ENCODE results near the gene CEP350. TPM values are rescaled to one million over a fixed set of nuclear protein-coding genes. Genes with fewer than 3 reads are reported as not detected.
"Not testable (repeated sequence)": the region's sequence is repeated elsewhere in the genome, so short reads cannot be mapped to it uniquely, and the experiment has no call there.

CEP350 gene
- polyA plus RNA-seq, 2 of the 4 experiments (the other 2 are of a cell fraction), result 6.4 to 22.6 TPM

DNA sequence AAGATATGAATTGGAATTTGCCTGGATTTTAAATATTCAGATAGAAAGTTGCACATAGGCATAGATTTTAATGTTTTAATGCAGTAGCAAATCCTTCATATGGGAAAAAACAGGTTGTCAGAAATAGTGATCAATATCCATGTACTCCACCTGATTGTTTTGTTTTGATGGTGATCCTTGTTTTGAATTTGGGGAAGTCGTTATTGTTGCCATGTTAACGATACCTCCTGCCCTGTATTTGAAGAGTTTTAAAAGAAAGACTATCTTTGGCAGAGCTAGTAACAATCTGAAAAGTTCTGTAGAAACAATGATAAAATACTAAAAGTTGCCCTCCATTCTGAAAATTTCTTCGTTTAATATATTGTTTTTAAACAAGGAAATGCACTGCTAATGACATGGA lies 1.1 kb downstream of the CEP350 start:
- CTCF ChIA-PET, result interaction anchor here (1.1 to 1.3 kb wide), 3 partner anchors 13 to 224 kb away, joined by 3 read pairs; no protein-coding TSS in a partner anchor
- TF ChIP-seq ZNF302 (CRISPR knock-in tag; IDR thresholded peaks at IDR 0.05), result no peak
- no peak for TF ChIP-seq GATA3 (IDR thresholded peaks at IDR 0.05; ENCODE audit: borderline replicate concordance)
- TF ChIP-seq, protein P1, sequence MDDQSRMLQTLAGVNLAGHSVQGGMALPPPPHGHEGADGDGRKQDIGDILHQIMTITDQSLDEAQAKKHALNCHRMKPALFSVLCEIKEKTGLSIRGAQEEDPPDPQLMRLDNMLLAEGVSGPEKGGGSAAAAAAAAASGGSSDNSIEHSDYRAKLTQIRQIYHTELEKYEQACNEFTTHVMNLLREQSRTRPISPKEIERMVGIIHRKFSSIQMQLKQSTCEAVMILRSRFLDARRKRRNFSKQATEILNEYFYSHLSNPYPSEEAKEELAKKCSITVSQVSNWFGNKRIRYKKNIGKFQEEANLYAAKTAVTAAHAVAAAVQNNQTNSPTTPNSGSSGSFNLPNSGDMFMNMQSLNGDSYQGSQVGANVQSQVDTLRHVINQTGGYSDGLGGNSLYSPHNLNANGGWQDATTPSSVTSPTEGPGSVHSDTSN (IDR thresholded peaks at IDR 0.05), result no peak
- TF ChIP-seq, protein P2, sequence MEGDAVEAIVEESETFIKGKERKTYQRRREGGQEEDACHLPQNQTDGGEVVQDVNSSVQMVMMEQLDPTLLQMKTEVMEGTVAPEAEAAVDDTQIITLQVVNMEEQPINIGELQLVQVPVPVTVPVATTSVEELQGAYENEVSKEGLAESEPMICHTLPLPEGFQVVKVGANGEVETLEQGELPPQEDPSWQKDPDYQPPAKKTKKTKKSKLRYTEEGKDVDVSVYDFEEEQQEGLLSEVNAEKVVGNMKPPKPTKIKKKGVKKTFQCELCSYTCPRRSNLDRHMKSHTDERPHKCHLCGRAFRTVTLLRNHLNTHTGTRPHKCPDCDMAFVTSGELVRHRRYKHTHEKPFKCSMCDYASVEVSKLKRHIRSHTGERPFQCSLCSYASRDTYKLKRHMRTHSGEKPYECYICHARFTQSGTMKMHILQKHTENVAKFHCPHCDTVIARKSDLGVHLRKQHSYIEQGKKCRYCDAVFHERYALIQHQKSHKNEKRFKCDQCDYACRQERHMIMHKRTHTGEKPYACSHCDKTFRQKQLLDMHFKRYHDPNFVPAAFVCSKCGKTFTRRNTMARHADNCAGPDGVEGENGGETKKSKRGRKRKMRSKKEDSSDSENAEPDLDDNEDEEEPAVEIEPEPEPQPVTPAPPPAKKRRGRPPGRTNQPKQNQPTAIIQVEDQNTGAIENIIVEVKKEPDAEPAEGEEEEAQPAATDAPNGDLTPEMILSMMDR (IDR thresholded peaks at IDR 0.05), result no peak
- no peak for TF ChIP-seq HEYL (CRISPR knock-in tag; IDR thresholded peaks at IDR 0.05)
- TF ChIP-seq, protein P3, sequence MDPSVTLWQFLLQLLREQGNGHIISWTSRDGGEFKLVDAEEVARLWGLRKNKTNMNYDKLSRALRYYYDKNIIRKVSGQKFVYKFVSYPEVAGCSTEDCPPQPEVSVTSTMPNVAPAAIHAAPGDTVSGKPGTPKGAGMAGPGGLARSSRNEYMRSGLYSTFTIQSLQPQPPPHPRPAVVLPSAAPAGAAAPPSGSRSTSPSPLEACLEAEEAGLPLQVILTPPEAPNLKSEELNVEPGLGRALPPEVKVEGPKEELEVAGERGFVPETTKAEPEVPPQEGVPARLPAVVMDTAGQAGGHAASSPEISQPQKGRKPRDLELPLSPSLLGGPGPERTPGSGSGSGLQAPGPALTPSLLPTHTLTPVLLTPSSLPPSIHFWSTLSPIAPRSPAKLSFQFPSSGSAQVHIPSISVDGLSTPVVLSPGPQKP (IDR thresholded peaks at IDR 0.05; ENCODE audit: low read depth, low read length), result no peak
- no peak for TF ChIP-seq KDM5A (IDR thresholded peaks at IDR 0.05)
- TF ChIP-seq POLR2A (IDR thresholded peaks at IDR 0.05; ENCODE audit: low read length), result no peak
- no peak for TF ChIP-seq HOXA7 (CRISPR knock-in tag; IDR thresholded peaks at IDR 0.05)
- no peak for TF ChIP-seq NFE2L2 (conservative IDR thresholded peaks at IDR 0.05; ENCODE audit: low read length)
- no peak for TF ChIP-seq RFX5 (IDR thresholded peaks at IDR 0.05)
- no peak for TF ChIP-seq MYC (IDR thresholded peaks at IDR 0.05; ENCODE audit: borderline replicate concordance, low read length)
- TF ChIP-seq PHF8 (IDR thresholded peaks at IDR 0.05; ENCODE audit: borderline replicate concordance, low read depth), result no peak
- TF ChIP-seq EHMT2 (IDR thresholded peaks at IDR 0.05; ENCODE audit: low read depth), result no peak
- H3K9me3 ChIP-seq, result no peaks in the 10 kb centered on the region
- ATAC-seq, result no peak
- H3K4me3 ChIP-seq, result peak overlapping the region; percentile 68
- peak overlapping the region; percentile 86 for H3K4me2 ChIP-seq
- POLR2A ChIA-PET, result interaction anchor here (3.7 kb wide), 1 partner anchor 73 kb away, joined by 28 read pairs; the partner anchor contains the start of gene TOR1AIP1
- no peak for FAIRE-seq
- no peak for DNase-seq (ENCODE audit: low read depth in 1 of 2, low spot score in 1 of 2)
- WGBS (ENCODE audit: missing lambda C conversion rate), result under 1% methylated on average over 3 of the region's 3 CpGs
- H3K27ac ChIP-seq, result peak overlapping the region; percentile 79 to 97; a peak in 4 of 6 replicates
- peaks cover 17% of the 10 kb centered on the region for H3K4me1 ChIP-seq

DNA sequence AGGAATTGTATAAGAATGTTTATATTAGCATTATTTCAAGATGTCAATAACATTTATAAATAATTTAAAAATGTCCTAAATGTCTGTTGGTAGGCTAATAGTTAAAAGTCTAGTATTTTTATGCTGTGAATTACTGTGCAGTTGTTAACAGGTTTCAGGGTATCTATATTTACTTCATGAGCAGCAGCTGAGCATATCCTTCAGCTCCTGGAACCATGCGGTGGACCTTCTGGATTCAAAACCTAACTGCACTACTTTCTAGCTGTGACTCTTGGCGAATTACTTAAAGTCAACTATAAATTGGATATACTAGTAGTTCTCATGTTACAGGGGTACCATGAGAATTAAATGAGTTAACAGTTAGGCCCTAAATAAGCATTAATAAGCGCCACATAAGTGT lies 3.7 kb downstream of the CEP350 start:
- H3K4me3 ChIP-seq, result no peak overlapping the region
- H3K27ac ChIP-seq, result no peak overlapping the region
- DNase-seq (ENCODE audit: low read depth in 1 of 2, low spot score in 1 of 2), result no peak
- 93% methylated on average over 3 of the region's 3 CpGs for WGBS (ENCODE audit: missing lambda C conversion rate)
- peaks cover 15% of the 10 kb centered on the region for H3K4me1 ChIP-seq
- no peaks in the 10 kb centered on the region for H3K9me3 ChIP-seq
- no peak overlapping the region for H3K4me2 ChIP-seq
- ATAC-seq, result no peak
- no peak for FAIRE-seq
- TF ChIP-seq FOSB (CRISPR knock-in tag; IDR thresholded peaks at IDR 0.05), result no peak
- TF ChIP-seq, protein P4, sequence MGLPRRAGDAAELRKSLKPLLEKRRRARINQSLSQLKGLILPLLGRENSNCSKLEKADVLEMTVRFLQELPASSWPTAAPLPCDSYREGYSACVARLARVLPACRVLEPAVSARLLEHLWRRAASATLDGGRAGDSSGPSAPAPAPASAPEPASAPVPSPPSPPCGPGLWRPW (IDR thresholded peaks at IDR 0.05), result no peak
- no peak for TF ChIP-seq BHLHE40 (IDR thresholded peaks at IDR 0.05; ENCODE audit: low read depth, low read length)
- no peak for TF ChIP-seq MAZ (IDR thresholded peaks at IDR 0.05; ENCODE audit: borderline replicate concordance, low read depth, low read length)
- TF ChIP-seq MAFK (IDR thresholded peaks at IDR 0.05; ENCODE audit: partially characterized antibody), result no peak
- no peak for TF ChIP-seq JUN (IDR thresholded peaks at IDR 0.05)
- TF ChIP-seq, protein P5, sequence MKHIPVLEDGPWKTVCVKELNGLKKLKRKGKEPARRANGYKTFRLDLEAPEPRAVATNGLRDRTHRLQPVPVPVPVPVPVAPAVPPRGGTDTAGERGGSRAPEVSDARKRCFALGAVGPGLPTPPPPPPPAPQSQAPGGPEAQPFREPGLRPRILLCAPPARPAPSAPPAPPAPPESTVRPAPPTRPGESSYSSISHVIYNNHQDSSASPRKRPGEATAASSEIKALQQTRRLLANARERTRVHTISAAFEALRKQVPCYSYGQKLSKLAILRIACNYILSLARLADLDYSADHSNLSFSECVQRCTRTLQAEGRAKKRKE (CRISPR knock-in tag; IDR thresholded peaks at IDR 0.05; ENCODE audit: low read depth), result no peak
- TF ChIP-seq GATA3 (IDR thresholded peaks at IDR 0.05; ENCODE audit: borderline replicate concordance), result no peak
- TF ChIP-seq, protein P6, sequence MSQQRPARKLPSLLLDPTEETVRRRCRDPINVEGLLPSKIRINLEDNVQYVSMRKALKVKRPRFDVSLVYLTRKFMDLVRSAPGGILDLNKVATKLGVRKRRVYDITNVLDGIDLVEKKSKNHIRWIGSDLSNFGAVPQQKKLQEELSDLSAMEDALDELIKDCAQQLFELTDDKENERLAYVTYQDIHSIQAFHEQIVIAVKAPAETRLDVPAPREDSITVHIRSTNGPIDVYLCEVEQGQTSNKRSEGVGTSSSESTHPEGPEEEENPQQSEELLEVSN (IDR thresholded peaks at IDR 0.05; ENCODE audit: borderline replicate concordance, low read depth), result no peak
- no peak for TF ChIP-seq ZC3H11A (IDR thresholded peaks at IDR 0.05)
- TF ChIP-seq NR3C1 (IDR thresholded peaks at IDR 0.05), result no peak
- TF ChIP-seq SMC3 (IDR thresholded peaks at IDR 0.05), result no peak
- no peak for TF ChIP-seq RCOR1 (IDR thresholded peaks at IDR 0.05; ENCODE audit: low read depth, low read length)
- CTCF ChIA-PET, result no interaction called here
- POLR2A ChIA-PET, result no interaction called here

DNA sequence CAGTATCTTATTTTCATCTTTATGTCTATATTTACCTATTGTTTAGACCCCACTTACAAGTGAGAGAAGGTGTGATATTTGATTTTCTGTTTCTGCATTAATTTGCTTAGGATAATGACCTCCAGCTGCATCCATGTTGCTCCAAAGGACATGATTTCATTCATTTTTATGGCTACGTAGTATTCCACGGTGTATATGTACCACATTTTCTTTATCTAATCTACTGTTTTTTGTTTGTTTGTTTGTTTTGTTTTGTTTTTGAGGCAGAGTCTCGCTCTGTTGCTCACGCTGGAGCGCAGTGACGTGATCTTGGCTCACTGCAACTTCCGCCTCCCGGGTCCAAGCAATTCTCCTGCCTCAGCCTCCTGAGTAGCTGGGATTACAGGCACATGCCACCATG lies 7.6 kb downstream of the CEP350 start:
- POLR2A ChIA-PET; H3K9me3 ChIP-seq; DNase-seq (ENCODE audit: low read depth in 1 of 2, low spot score in 1 of 2); H3K4me1 ChIP-seq; ATAC-seq; H3K4me2 ChIP-seq; H3K4me3 ChIP-seq; H3K27ac ChIP-seq; FAIRE-seq: not testable (repeated sequence)
- WGBS (ENCODE audit: missing lambda C conversion rate), result 95% methylated on average over 8 of the region's 8 CpGs
- CTCF ChIA-PET, result interaction anchor here (1.0 kb wide), 1 partner anchor 10 kb away, joined by 5 read pairs; no protein-coding TSS in a partner anchor

Measured in A549 (cell line).